Nasal cavity respiratory epithelium epithelial cell of viscerocranial mucosa (primary cell): ENCODE data around the gene PCDHAC2. TPM values are rescaled to one million over a fixed set of nuclear protein-coding genes. Genes with fewer than 3 reads are reported as not detected.

Source experiments
- total RNA-seq: library from RNA; depleted of rRNA; stranded (reverse); fragments of >200 nt; gene quantifications from 2 replicates; pipeline ENCODE4 v1.2.3, GENCODE V29; 2014

The PCDHAC2 gene
- total RNA-seq, result 16.7 and 25.5 TPM in 2 replicates

GRCh38 chr5:140966293-140967225 is at the start of gene PCDHAC2:
Gene PCDHAC2 (plus strand): TSS chr5:140966476. CDS start chr5:140966767, 291 bp downstream.

GRCh38 chr5:140925806-140926442 is 40.4 kb upstream of the PCDHAC2 start, which contains the start of gene PCDHAC1:
Gene PCDHAC1 (plus strand): TSS chr5:140926299. CDS start chr5:140926893, 594 bp downstream.

Other genes with a start within 250 kb of the PCDHAC2 start
- gene PCDHA1, start 180.3 kb upstream of the PCDHAC2 start, total RNA-seq, result under 0.01 TPM in 1 of 2 replicates, not detected in the other
- under 0.01 TPM in 1 of 2 replicates, not detected in the other for gene PCDHA2, start 171.6 kb upstream of the PCDHAC2 start, total RNA-seq
- 0.57 TPM in 1 of 2 replicates, not detected in the other for gene PCDHA3, start 165.4 kb upstream of the PCDHAC2 start, total RNA-seq
- gene PCDHA4, start 159.4 kb upstream of the PCDHAC2 start, total RNA-seq, result 0.34 and 2.3 TPM in 2 replicates
- gene PCDHA5, start 144.9 kb upstream of the PCDHAC2 start, total RNA-seq, result 0.21 TPM in 1 of 2 replicates, not detected in the other
- gene PCDHA6, start 138.5 kb upstream of the PCDHAC2 start, total RNA-seq, result under 0.01 and 0.85 TPM in 2 replicates
- gene PCDHA7, start 132.2 kb upstream of the PCDHAC2 start, total RNA-seq, result under 0.01 and 0.64 TPM in 2 replicates
- gene PCDHA8, start 125.3 kb upstream of the PCDHAC2 start, total RNA-seq, result 0.21 TPM in 1 of 2 replicates, not detected in the other
- gene PCDHA9, start 118.1 kb upstream of the PCDHAC2 start, total RNA-seq, result under 0.01 and 0.43 TPM in 2 replicates
- gene PCDHA10, start 110.6 kb upstream of the PCDHAC2 start, total RNA-seq, result under 0.01 and 1.6 TPM in 2 replicates
- 2.5 and 2.7 TPM in 2 replicates for gene PCDHA11, start 97.5 kb upstream of the PCDHAC2 start, total RNA-seq
- gene PCDHA12, start 91.2 kb upstream of the PCDHAC2 start, total RNA-seq, result under 0.01 and 3.8 TPM in 2 replicates
- under 0.01 and 2.6 TPM in 2 replicates for gene PCDHA13, start 84.4 kb upstream of the PCDHAC2 start, total RNA-seq
- 1.4 and 6.9 TPM in 2 replicates for gene PCDHAC1, start 40.2 kb upstream of the PCDHAC2 start, total RNA-seq
- not detected in 2 replicates for gene PCDHB1, start 84.9 kb downstream of the PCDHAC2 start, total RNA-seq
- gene PCDHB2, start 128.1 kb downstream of the PCDHAC2 start, total RNA-seq, result 0.34 and 4.1 TPM in 2 replicates
- gene PCDHB3, start 134.0 kb downstream of the PCDHAC2 start, total RNA-seq, result under 0.01 and 0.57 TPM in 2 replicates
- under 0.01 and 0.21 TPM in 2 replicates for gene PCDHB4, start 155.3 kb downstream of the PCDHAC2 start, total RNA-seq
- gene PCDHB5, start 168.7 kb downstream of the PCDHAC2 start, total RNA-seq, result 0.34 and 1.00 TPM in 2 replicates
- 0.21 TPM in 1 of 2 replicates, not detected in the other for gene PCDHB6, start 183.6 kb downstream of the PCDHAC2 start, total RNA-seq
- 0.07 TPM in 1 of 2 replicates, not detected in the other for gene PCDHB7, start 206.2 kb downstream of the PCDHAC2 start, total RNA-seq
- 0.57 TPM in 1 of 2 replicates, not detected in the other for gene PCDHB8, start 211.3 kb downstream of the PCDHAC2 start, total RNA-seq
- gene PCDHB16, start 215.9 kb downstream of the PCDHAC2 start, total RNA-seq, result 0.07 TPM in 1 of 2 replicates, not detected in the other
- under 0.01 and 0.14 TPM in 2 replicates for gene PCDHB9, start 220.7 kb downstream of the PCDHAC2 start, total RNA-seq
- gene PCDHB10, start 225.9 kb downstream of the PCDHAC2 start, total RNA-seq, result under 0.01 and 0.57 TPM in 2 replicates
- 0.34 and 0.85 TPM in 2 replicates for gene PCDHB11, start 233.2 kb downstream of the PCDHAC2 start, total RNA-seq
- gene PCDHB12, start 242.2 kb downstream of the PCDHAC2 start, total RNA-seq, result under 0.01 and 0.28 TPM in 2 replicates
- gene PCDHB13, start 247.4 kb downstream of the PCDHAC2 start, total RNA-seq, result under 0.01 and 0.64 TPM in 2 replicates